MV-4-11 (cell line): Measurements from ENCODE around the gene ATXN7.

ENCODE experiments used
- DNase-seq: peaks from one replicate; lab custom pipeline; 2025; lab: John Stamatoyannopoulos, UW

Gene ATXN7

GRCh38 chr3:63864008-63864964 is 619 bp downstream of the ATXN7 start:
- peak; percentile 47 for DNase-seq

- DNase-seq: no peak
These were observed 1.3 kb downstream of the ATXN7 start for GRCh38 chr3:63864965-63865327.

- no peak for DNase-seq
These were observed 3.6 kb downstream of the ATXN7 start for GRCh38 chr3:63867225-63867624.

- no peak for DNase-seq
These were observed 6.4 kb downstream of the ATXN7 start for GRCh38 chr3:63869940-63870614.

- no peak for DNase-seq
These were observed 6.9 kb downstream of the ATXN7 start for GRCh38 chr3:63870615-63871005.

- DNase-seq: no peak
These were observed 8.7 kb downstream of the ATXN7 start for GRCh38 chr3:63872135-63872924.

GRCh38 chr3:63874769-63875168 is 11.1 kb downstream of the ATXN7 start:
- DNase-seq: peak; percentile 62

GRCh38 chr3:63875510-63875909 is 11.8 kb downstream of the ATXN7 start:
- no peak for DNase-seq

GRCh38 chr3:63876260-63876659 is 12.6 kb downstream of the ATXN7 start:
- no peak for DNase-seq

GRCh38 chr3:63877737-63878393 is 14.2 kb downstream of the ATXN7 start:
- DNase-seq: no peak

- no peak for DNase-seq
These were observed 14.9 kb downstream of the ATXN7 start for GRCh38 chr3:63878394-63879060.

GRCh38 chr3:63880653-63881052 is 17.0 kb downstream of the ATXN7 start:
- DNase-seq: no peak

GRCh38 chr3:63886858-63887257 is 23.2 kb downstream of the ATXN7 start:
- DNase-seq: no peak

GRCh38 chr3:63891518-63891917 is 27.9 kb downstream of the ATXN7 start:
- DNase-seq: no peak

- no peak for DNase-seq
These were observed 29.2 kb downstream of the ATXN7 start for GRCh38 chr3:63892773-63893352.

GRCh38 chr3:63895422-63896189 is 31.9 kb downstream of the ATXN7 start:
- DNase-seq: no peak

GRCh38 chr3:63896332-63897030 is 32.8 kb downstream of the ATXN7 start:
- peak; percentile 19 for DNase-seq

- DNase-seq: peak; percentile 9
These were observed 36.3 kb downstream of the ATXN7 start for GRCh38 chr3:63900010-63900409.

- DNase-seq: no peak
These were observed 36.8 kb downstream of the ATXN7 start for GRCh38 chr3:63900459-63900858.
